Duodenal mucosa (tissue), 2 donors: ENCODE measurements around the gene MAPK8IP1.

Source experiments
- H3K27ac ChIP-seq: one replicate; pipeline ENCODE4 v1.7.0; 2013; ENCODE audit warnings: low read depth, low read length
- H3K27me3 ChIP-seq, 2 donors: one replicate each; pipeline ENCODE4 v1.7.0; 2013; ENCODE audit warnings: low read length in 2 of 2, control low read depth in 1 of 2; ENCODE audit not compliant: insufficient read depth in 2 of 2, control insufficient read depth in 1 of 2
- H3K36me3 ChIP-seq, 2 donors: one replicate each; pipeline ENCODE4 v1.7.0; 2013; ENCODE audit warnings: low read length in 2 of 2, control low read depth in 1 of 2; ENCODE audit not compliant: insufficient read depth in 2 of 2, control insufficient read depth in 1 of 2
- H3K4me1 ChIP-seq, 2 donors: one replicate each; pipeline ENCODE4 v1.7.0; 2013; ENCODE audit warnings: low read length in 2 of 2, control low read depth in 1 of 2; ENCODE audit not compliant: insufficient read depth in 2 of 2, control insufficient read depth in 1 of 2
- H3K4me3 ChIP-seq, 2 donors: one replicate each; pipeline ENCODE4 v1.7.0; 2013; ENCODE audit warnings: low read length in 2 of 2, low read depth in 1 of 2
- H3K9ac ChIP-seq, 2 donors: one replicate each; pipeline ENCODE4 v1.7.0; 2013; ENCODE audit warnings: low read length in 2 of 2, low read depth in 1 of 2
- H3K9me3 ChIP-seq, 2 donors: one replicate each; pipeline ENCODE4 v1.7.0; 2013; ENCODE audit warnings: low read length in 2 of 2, control low read depth in 1 of 2; ENCODE audit not compliant: control insufficient read depth in 1 of 2

MAPK8IP1 gene

GRCh38 chr11:45850446-45850845 is 35.0 kb upstream of the MAPK8IP1 start:
- H3K4me1 ChIP-seq, result peaks cover 44 to 56% of the 10 kb centered on the region in 2 donors
- H3K4me3 ChIP-seq, result no peak overlapping the region

GRCh38 chr11:45851228-45851627 is 34.2 kb upstream of the MAPK8IP1 start:
- Histone ChIP-seq H3K4me3 (no peak overlapping the region), H3K9me3 (no peaks in the 10 kb centered on the region), H3K9ac (no peak overlapping the region), H3K4me1 (peaks cover 44 to 56% of the 10 kb centered on the region in 2 donors), H3K27ac (no peak overlapping the region), H3K36me3 (peaks cover 7 to 11% of the 10 kb centered on the region in 2 donors), H3K27me3 (no peaks in the 10 kb centered on the region)

More at GRCh38 chr11:45850446-45850845, 35.0 kb upstream of the MAPK8IP1 start:
- Histone ChIP-seq H3K36me3 (peaks cover 0 to 4% of the 10 kb centered on the region in 2 donors), H3K9ac (no peak overlapping the region), H3K27ac (no peak overlapping the region), H3K9me3 (no peaks in the 10 kb centered on the region), H3K27me3 (no peaks in the 10 kb centered on the region)

DNA sequence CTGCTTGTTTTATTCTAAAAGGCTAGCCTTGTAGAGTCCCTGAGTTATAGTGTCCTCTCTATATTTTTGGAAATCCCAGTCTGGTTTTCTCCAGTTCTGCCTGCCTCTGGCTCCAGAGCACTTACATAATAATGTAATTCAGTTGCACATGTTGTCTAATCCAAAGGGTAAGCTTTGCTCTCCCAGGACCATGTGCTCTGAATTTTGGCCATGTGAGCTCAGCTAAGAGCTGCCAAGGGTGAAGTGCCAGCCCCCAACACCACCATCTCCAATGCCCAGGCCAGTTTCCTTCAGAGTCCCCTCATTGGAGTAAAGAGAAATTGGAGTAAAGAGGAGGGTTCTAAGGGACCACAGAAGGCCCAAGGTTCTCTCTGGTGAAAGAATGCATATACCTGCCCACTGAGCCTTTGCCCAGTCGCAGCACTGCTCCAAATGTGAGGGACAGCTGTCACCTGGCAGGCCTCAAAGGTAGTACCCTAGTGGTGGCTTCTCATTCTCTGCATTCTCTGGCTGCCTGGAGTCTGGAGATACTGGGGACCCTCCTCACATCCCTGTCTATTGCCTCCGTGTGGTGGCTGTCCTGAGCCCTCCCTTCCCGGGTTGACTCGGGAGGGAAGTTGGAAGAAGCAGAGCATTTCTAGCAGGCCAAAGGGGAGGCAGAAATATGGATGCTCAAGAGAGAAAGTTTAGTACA is 33.3 kb upstream of the MAPK8IP1 start:
- peaks cover 7 to 16% of the 10 kb centered on the region in 2 donors for H3K36me3 ChIP-seq
- H3K9ac ChIP-seq, result no peak overlapping the region
- H3K4me3 ChIP-seq, result no peak overlapping the region
- H3K27ac ChIP-seq, result no peak overlapping the region
- peaks cover 40 to 49% of the 10 kb centered on the region in 2 donors for H3K4me1 ChIP-seq
- H3K9me3 ChIP-seq, result no peaks in the 10 kb centered on the region
- H3K27me3 ChIP-seq, result no peaks in the 10 kb centered on the region

GRCh38 chr11:45852712-45853101 is 32.7 kb upstream of the MAPK8IP1 start:
- Histone ChIP-seq H3K9me3 (no peaks in the 10 kb centered on the region), H3K9ac (no peak overlapping the region), H3K27ac (no peak overlapping the region), H3K4me3 (no peak overlapping the region), H3K36me3 (peaks cover 12 to 21% of the 10 kb centered on the region in 2 donors), H3K4me1 (peaks cover 46 to 54% of the 10 kb centered on the region in 2 donors), H3K27me3 (no peaks in the 10 kb centered on the region)

DNA sequence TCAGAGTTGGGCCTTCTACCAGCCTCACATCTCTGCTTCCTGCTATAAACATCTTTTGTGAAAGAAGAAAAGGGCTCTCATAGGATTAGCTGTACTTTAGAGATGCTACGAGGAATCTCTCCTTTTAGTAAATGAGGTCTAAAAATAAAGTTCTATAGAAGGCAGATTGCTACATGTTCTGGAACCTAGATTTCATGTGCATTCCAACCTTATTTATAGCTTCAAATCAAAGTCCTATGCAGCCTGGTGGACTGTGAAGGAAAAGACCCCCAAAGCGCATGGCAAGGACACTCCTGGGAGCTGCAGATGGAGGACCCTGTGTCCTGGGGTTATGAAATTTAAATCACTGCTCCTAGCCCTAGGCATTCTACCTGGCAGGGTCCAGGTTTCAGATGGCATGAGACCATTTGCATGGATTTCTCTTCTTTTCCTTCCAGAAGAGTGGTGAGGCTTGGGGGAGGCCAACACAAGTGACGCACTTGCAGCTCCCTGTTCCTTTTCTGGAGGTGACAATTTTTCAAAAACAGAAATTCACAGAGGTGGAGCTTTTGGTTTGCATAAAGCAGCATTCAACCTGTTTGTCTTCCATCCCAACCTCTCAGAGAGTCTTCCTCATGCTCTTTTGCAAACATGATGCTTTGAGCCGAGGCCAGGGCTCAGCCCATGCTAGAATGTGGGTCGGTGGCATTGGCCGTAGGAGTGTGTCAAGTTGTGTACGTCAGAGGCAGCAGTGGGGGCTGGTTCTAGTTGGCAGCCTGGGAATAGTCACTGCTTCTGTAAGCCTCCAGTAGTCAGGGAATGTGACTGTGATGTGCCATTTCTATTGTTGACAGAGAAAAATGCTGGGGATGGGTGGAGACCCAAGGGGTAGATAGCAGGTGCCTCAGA is 31.9 kb upstream of the MAPK8IP1 start:
- no peaks in the 10 kb centered on the region for H3K9me3 ChIP-seq
- H3K27me3 ChIP-seq, result no peaks in the 10 kb centered on the region
- peaks cover 13 to 29% of the 10 kb centered on the region in 2 donors for H3K36me3 ChIP-seq
- H3K9ac ChIP-seq, result no peak overlapping the region
- H3K4me3 ChIP-seq, result no peak overlapping the region
- H3K27ac ChIP-seq, result no peak overlapping the region
- peaks cover 49 to 55% of the 10 kb centered on the region in 2 donors for H3K4me1 ChIP-seq

GRCh38 chr11:45855308-45855707 is 30.1 kb upstream of the MAPK8IP1 start:
- no peaks in the 10 kb centered on the region for H3K9me3 ChIP-seq
- peaks cover 56 to 57% of the 10 kb centered on the region in 2 donors for H3K4me1 ChIP-seq
- peaks cover 19 to 35% of the 10 kb centered on the region in 2 donors for H3K36me3 ChIP-seq
- no peak overlapping the region for H3K4me3 ChIP-seq
- H3K27ac ChIP-seq, result peak overlapping the region; percentile 7
- no peak overlapping the region for H3K9ac ChIP-seq
- H3K27me3 ChIP-seq, result no peaks in the 10 kb centered on the region

DNA sequence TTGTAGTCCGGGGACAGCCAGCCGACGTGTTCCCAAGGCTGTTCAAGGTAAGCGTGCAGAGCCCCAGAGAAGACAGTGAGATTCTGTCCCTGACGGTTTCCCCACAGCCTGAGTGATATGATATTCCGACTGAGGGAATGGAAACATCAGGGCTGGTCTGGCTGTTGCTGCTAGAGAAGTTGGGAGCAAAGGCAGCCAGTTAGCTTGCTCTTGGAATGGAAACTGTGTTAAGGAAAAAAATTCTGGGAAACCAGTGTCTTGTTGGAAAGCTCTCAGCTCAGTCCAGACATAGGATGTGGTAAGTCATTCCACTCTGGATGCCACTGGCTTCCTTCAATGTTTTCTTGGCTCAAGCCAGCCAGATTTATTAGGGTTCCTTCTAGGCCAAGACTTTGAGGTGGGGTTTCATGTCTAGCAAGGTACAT is 29.4 kb upstream of the MAPK8IP1 start:
- no peak overlapping the region for H3K4me3 ChIP-seq
- peaks cover 49% of the 10 kb centered on the region in 2 donors for H3K4me1 ChIP-seq
- no peaks in the 10 kb centered on the region for H3K9me3 ChIP-seq
- no peak overlapping the region for H3K27ac ChIP-seq
- peaks cover 25 to 41% of the 10 kb centered on the region in 2 donors for H3K36me3 ChIP-seq
- H3K27me3 ChIP-seq, result no peaks in the 10 kb centered on the region
- no peak overlapping the region for H3K9ac ChIP-seq

- Histone ChIP-seq H3K4me1 (peaks cover 33 to 39% of the 10 kb centered on the region in 2 donors), H3K9ac (no peak overlapping the region), H3K9me3 (no peaks in the 10 kb centered on the region), H3K36me3 (peaks cover 41 to 60% of the 10 kb centered on the region in 2 donors), H3K4me3 (no peak overlapping the region), H3K27me3 (no peaks in the 10 kb centered on the region), H3K27ac (peak overlapping the region; percentile 54)
These were observed 27.4 kb upstream of the MAPK8IP1 start for GRCh38 chr11:45857961-45858474.

DNA sequence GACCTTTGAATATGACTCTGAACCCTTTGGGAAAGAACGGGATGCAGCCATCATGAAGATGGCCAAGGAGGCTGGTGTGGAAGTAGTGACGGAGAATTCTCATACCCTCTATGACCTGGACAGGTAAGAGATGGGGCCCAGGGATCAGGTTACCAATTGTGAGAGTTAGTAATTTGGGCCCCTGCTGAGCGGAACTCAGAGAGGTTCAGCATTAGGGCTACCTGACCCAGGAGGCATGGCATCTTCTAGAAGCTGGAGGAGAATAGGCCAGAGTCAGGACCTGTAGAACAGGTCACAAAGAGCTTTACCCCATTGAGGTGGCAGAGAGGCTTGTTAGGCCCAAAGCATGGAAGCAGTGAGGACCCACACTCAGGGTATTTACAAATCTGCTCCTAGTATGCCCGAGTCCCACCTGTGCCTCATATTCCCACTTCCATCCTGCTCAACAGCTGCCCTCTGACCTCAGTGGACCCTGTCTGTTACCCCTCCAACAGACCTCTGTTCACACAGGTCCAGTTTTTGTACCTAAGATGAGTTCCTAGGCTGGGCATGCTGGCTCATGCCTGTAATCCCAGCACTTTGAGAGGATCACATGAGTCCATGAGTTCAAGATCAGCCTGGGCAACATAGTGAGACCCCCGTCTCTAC is 26.6 kb upstream of the MAPK8IP1 start:
- no peak overlapping the region for H3K9ac ChIP-seq

More for the DNA sequence above, 26.6 kb upstream of the MAPK8IP1 start:
- H3K4me3 ChIP-seq, result no peak overlapping the region
- peaks cover 32% of the 10 kb centered on the region in 2 donors for H3K4me1 ChIP-seq
- H3K9me3 ChIP-seq, result no peaks in the 10 kb centered on the region
- H3K27me3 ChIP-seq, result no peaks in the 10 kb centered on the region
- H3K36me3 ChIP-seq, result peaks cover 50 to 69% of the 10 kb centered on the region in 2 donors
- peak overlapping the region; percentile 53 for H3K27ac ChIP-seq
